Neuronal stem cell (in vitro differentiated cells): ENCODE data around the gene CATSPER3.
"Not testable (repeated sequence)": the region's sequence is repeated elsewhere in the genome, so short reads cannot be mapped to it uniquely, and the experiment has no call there.

Source experiments
- DNase-seq: peaks from one replicate; pipeline ENCODE4 v3.0.0-alpha.2; 2013; ENCODE audit warnings: low spot score
- H2AFZ ChIP-seq: one replicate; pipeline ENCODE4 v1.6.1; 2013; ENCODE audit warnings: mild to moderate bottlenecking, low read length, inconsistent platforms
- H2AK5ac ChIP-seq: 2 replicates; pipeline ENCODE4 v1.6.1; 2013; ENCODE audit warnings: low read depth, mild to moderate bottlenecking, inconsistent platforms, low read length, moderate library complexity, mixed read lengths
- H2BK120ac ChIP-seq: 2 replicates; pipeline ENCODE4 v1.6.1; 2013; ENCODE audit warnings: low read depth, mild to moderate bottlenecking, inconsistent platforms, low read length, moderate library complexity, mixed read lengths
- H2BK12ac ChIP-seq: one replicate; pipeline ENCODE4 v1.6.1; 2013; ENCODE audit warnings: low read length, inconsistent platforms
- H2BK15ac ChIP-seq: 2 replicates; pipeline ENCODE4 v1.6.1; 2013; ENCODE audit warnings: mild to moderate bottlenecking, low read length, inconsistent platforms, mixed read lengths
- H2BK5ac ChIP-seq: one replicate; pipeline ENCODE4 v1.6.1; 2013; ENCODE audit warnings: inconsistent platforms, mild to moderate bottlenecking, low read length, moderate library complexity
- H3K14ac ChIP-seq: one replicate; pipeline ENCODE4 v1.6.1; 2013; ENCODE audit warnings: low read length, inconsistent platforms
- H3K18ac ChIP-seq: 2 replicates; pipeline ENCODE4 v1.6.1; 2013; ENCODE audit warnings: low read length, inconsistent platforms
- H3K23ac ChIP-seq: 2 replicates; pipeline ENCODE4 v1.6.1; 2013; ENCODE audit warnings: low read depth, mild to moderate bottlenecking, mixed read lengths, low read length, inconsistent platforms; ENCODE audit not compliant: poor library complexity
- H3K27ac ChIP-seq: replicated peaks from 3 replicates; pipeline ENCODE4 v1.5.1; 2013; ENCODE audit warnings: low read length, inconsistent platforms
- H3K27me3 ChIP-seq, 3 experiments: 2 replicates each; pipeline ENCODE4 v1.6.1; 2013; ENCODE audit warnings: low read length in 3 of 3, mild to moderate bottlenecking in 2 of 3, inconsistent platforms in 1 of 3, low read depth in 1 of 3, mixed read lengths in 1 of 3, moderate library complexity in 1 of 3; ENCODE audit not compliant: control insufficient read depth in 3 of 3, insufficient read depth in 3 of 3
- H3K36me3 ChIP-seq, 2 donors: replicated peaks in 1 of 2; 2 replicates each; pipeline ENCODE4 v1.6.1; 2013; ENCODE audit warnings: low read length in 2 of 2; ENCODE audit not compliant: control insufficient read depth in 2 of 2, insufficient read depth in 2 of 2
- H3K4ac ChIP-seq: 2 replicates; pipeline ENCODE4 v1.6.1; 2013; ENCODE audit warnings: inconsistent platforms, mild to moderate bottlenecking, low read length, moderate library complexity
- H3K4me1 ChIP-seq, 2 donors: 1 replicate in 1 of 2; 2 replicates in 1 of 2; pipeline ENCODE4 v1.6.1; 2013; ENCODE audit warnings: low read length in 2 of 2, low read depth in 1 of 2; ENCODE audit not compliant: control insufficient read depth in 2 of 2, insufficient read depth in 1 of 2
- H3K4me2 ChIP-seq: one replicate; pipeline ENCODE4 v1.6.1; 2013; ENCODE audit warnings: mild to moderate bottlenecking, low read length, inconsistent platforms; ENCODE audit not compliant: insufficient read depth, poor library complexity, severe bottlenecking
- H3K4me3 ChIP-seq, 2 donors: 2 replicates each; pipeline ENCODE4 v1.5.1; 2013; ENCODE audit warnings: low read length in 2 of 2, mild to moderate bottlenecking in 2 of 2, inconsistent platforms in 1 of 2, moderate library complexity in 1 of 2
- H3K79me1 ChIP-seq: one replicate; pipeline ENCODE4 v1.6.1; 2013; ENCODE audit warnings: low read depth, mild to moderate bottlenecking, inconsistent platforms, low read length, moderate library complexity
- H3K9ac ChIP-seq: one replicate; pipeline ENCODE4 v1.6.1; 2013; ENCODE audit warnings: mild to moderate bottlenecking, low read depth, low read length, inconsistent platforms; ENCODE audit not compliant: poor library complexity
- H3K9me3 ChIP-seq, 2 donors: replicated peaks in 1 of 2; 2 replicates each; pipeline versions ENCODE3 to v1.6.1; 2013; ENCODE audit warnings: low read length in 2 of 2, mild to moderate bottlenecking in 2 of 2, inconsistent platforms in 1 of 2, low read depth in 1 of 2, mixed read lengths in 1 of 2, moderate library complexity in 1 of 2; ENCODE audit not compliant: control insufficient read depth in 2 of 2, insufficient read depth in 1 of 2
- H4K8ac ChIP-seq: one replicate; pipeline ENCODE4 v1.6.1; 2013; ENCODE audit warnings: low read depth, mild to moderate bottlenecking, inconsistent platforms, low read length, moderate library complexity
- H4K91ac ChIP-seq: one replicate; pipeline ENCODE4 v1.6.1; 2013; ENCODE audit warnings: low read length, low read depth, mild to moderate bottlenecking, inconsistent platforms; ENCODE audit not compliant: poor library complexity
- WGBS, 2 donors: extraction: QIAGEN DNeasy Blood & Tissue Kit; methylation state at CpG; one replicate each; pipeline ENCODE4 v1.1.7; 2013; ENCODE audit warnings: missing lambda C conversion rate in 2 of 2, mixed read lengths in 1 of 2; ENCODE audit not compliant: insufficient read length in 2 of 2, insufficient replicate concordance in 1 of 2; ENCODE audit errors: extremely low coverage in 2 of 2; 5-methylcytosine and 5-hydroxymethylcytosine counted together

CATSPER3 gene

GRCh38 chr5:134997015-134997414, 29.3 kb downstream of the CATSPER3 start:
- H3K4me2 ChIP-seq = no peak overlapping the region
- DNase-seq = no peak
- no CpG with 5 or more reads among the region's 11 CpGs for WGBS, 2 donors
- H3K27me3 ChIP-seq = no peaks in the 10 kb centered on the region
- H3K79me1 ChIP-seq = no peaks in the 10 kb centered on the region
- H4K8ac ChIP-seq = no peak overlapping the region
- H2AK5ac ChIP-seq = no peak overlapping the region
- H3K18ac ChIP-seq = no peak overlapping the region
- no peak overlapping the region for H2AFZ ChIP-seq
- no peak overlapping the region for H3K27ac ChIP-seq
- H3K4me3 ChIP-seq = no peak overlapping the region
- no peak overlapping the region for H3K23ac ChIP-seq
- H2BK120ac ChIP-seq = no peak overlapping the region
- H2BK5ac ChIP-seq = no peak overlapping the region
- no peak overlapping the region for H3K9ac ChIP-seq
- H3K14ac ChIP-seq = no peak overlapping the region
- H4K91ac ChIP-seq = no peak overlapping the region
- H3K9me3 ChIP-seq = no peaks in the 10 kb centered on the region
- H3K4me1 ChIP-seq = no peaks in the 10 kb centered on the region
- H3K4ac ChIP-seq = no peak overlapping the region
- no peaks in the 10 kb centered on the region for H3K36me3 ChIP-seq
- H2BK15ac ChIP-seq = no peak overlapping the region
- no peak overlapping the region for H2BK12ac ChIP-seq

- not testable (repeated sequence) for H3K14ac ChIP-seq, H2BK15ac ChIP-seq, H3K9ac ChIP-seq, H3K4me1 ChIP-seq, H3K18ac ChIP-seq, H2BK12ac ChIP-seq, H4K8ac ChIP-seq, H3K23ac ChIP-seq, H2BK5ac ChIP-seq, H3K9me3 ChIP-seq, H2AFZ ChIP-seq, H3K4me2 ChIP-seq, H3K36me3 ChIP-seq, H3K79me1 ChIP-seq, H3K27ac ChIP-seq, H2BK120ac ChIP-seq, H2AK5ac ChIP-seq, H3K4me3 ChIP-seq, DNase-seq, H4K91ac ChIP-seq, H3K4ac ChIP-seq, H3K27me3 ChIP-seq
- WGBS, 2 donors = no CpG with 5 or more reads among the region's 5 CpGs
Measured at GRCh38 chr5:134998068-134998467, 30.4 kb downstream of the CATSPER3 start.

DNA sequence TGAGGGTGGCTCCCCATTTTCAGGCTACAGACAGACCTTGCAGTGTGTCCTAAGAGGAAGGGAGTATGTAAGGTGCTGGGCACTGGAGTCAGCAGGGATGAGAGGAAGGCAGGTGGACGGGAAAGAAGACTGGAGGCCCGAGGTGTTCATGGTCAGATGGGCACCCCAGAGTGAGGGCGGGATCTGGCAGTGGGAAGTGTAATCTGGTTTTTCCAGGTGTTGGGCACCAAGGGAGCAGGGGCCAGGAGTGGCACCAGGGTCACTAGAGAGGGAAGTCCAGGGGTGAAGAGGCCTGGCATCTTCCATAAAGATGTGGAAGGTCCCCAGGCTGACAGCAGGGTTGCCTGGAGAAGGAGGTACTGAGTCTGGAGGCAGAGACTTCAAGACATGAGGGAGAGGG, 36.7 kb downstream of the CATSPER3 start:
- no peak overlapping the region for H3K4me3 ChIP-seq
- H3K4me2 ChIP-seq = no peak overlapping the region
- no peak overlapping the region for H3K27ac ChIP-seq
- H4K8ac ChIP-seq = no peak overlapping the region
- H3K36me3 ChIP-seq = no peaks in the 10 kb centered on the region
- H2BK5ac ChIP-seq = no peak overlapping the region
- H3K9ac ChIP-seq = no peak overlapping the region
- no peak overlapping the region for H3K14ac ChIP-seq
- H3K79me1 ChIP-seq = no peaks in the 10 kb centered on the region
- no peak overlapping the region for H2BK15ac ChIP-seq
- no CpG with 5 or more reads among the region's 3 CpGs for WGBS, 2 donors
- no peak for DNase-seq
- no peak overlapping the region for H3K18ac ChIP-seq
- no peak overlapping the region for H2BK120ac ChIP-seq
- H3K9me3 ChIP-seq = no peaks in the 10 kb centered on the region
- H4K91ac ChIP-seq = no peak overlapping the region
- no peak overlapping the region for H2AK5ac ChIP-seq
- H3K4me1 ChIP-seq = no peaks in the 10 kb centered on the region
- H3K23ac ChIP-seq = no peak overlapping the region
- H3K4ac ChIP-seq = no peak overlapping the region
- peaks cover 0 to 9% (median 0%) of the 10 kb centered on the region in 3 experiments for H3K27me3 ChIP-seq
- no peak overlapping the region for H2BK12ac ChIP-seq
- H2AFZ ChIP-seq = no peak overlapping the region

- Histone ChIP-seq H2BK120ac (no peak overlapping the region), H2AFZ (no peak overlapping the region), H3K14ac (no peak overlapping the region), H3K4ac (no peak overlapping the region), H4K8ac (no peak overlapping the region), H3K27me3 (peaks cover 0 to 9% (median 0%) of the 10 kb centered on the region in 3 experiments), H2BK15ac (no peak overlapping the region), H4K91ac (no peak overlapping the region), H2BK5ac (no peak overlapping the region), H2BK12ac (no peak overlapping the region), H3K4me3 (no peak overlapping the region), H3K23ac (no peak overlapping the region), H3K4me1 (no peaks in the 10 kb centered on the region), H3K18ac (no peak overlapping the region), H3K9me3 (no peaks in the 10 kb centered on the region), H3K36me3 (no peaks in the 10 kb centered on the region), H3K79me1 (no peaks in the 10 kb centered on the region), H3K9ac (no peak overlapping the region), H3K27ac (no peak overlapping the region), H3K4me2 (no peak overlapping the region), H2AK5ac (no peak overlapping the region)
- no peak for DNase-seq
- no CpG with 5 or more reads among the region's 3 CpGs for WGBS, 2 donors
Measured at GRCh38 chr5:135005076-135005475, 37.4 kb downstream of the CATSPER3 start.
